ENCODE results near the gene PCDH8. TPM values are rescaled to one million over a fixed set of nuclear protein-coding genes. Genes with fewer than 3 reads are reported as not detected.

PCDH8 gene
- total RNA-seq, 6 experiments from 2014 or later = not detected

- no peaks in the 10 kb centered on the region for H3K9me3 ChIP-seq
- DNase-seq (no peak), ATAC-seq (no peak)
- intact Hi-C loops (cut with DNase I) = no loop called here
- no peak overlapping the region for H3K4me3 ChIP-seq
- peaks cover 7 to 52% of the 10 kb centered on the region in 2 donors for H3K27me3 ChIP-seq
- no peaks in the 10 kb centered on the region for H3K36me3 ChIP-seq
- peaks cover 0 to 19% (median 3%) of the 10 kb centered on the region in 4 donors for H3K4me1 ChIP-seq
- TF ChIP-seq POLR2A (IDR thresholded peaks at IDR 0.05) = no peak
- 8% methylated on average over 5 of the region's 5 CpGs for WGBS (ENCODE audit: insufficient coverage, low coverage, low lambda C conversion rate, missing lambda C conversion rate)
- no peak overlapping the region for H3K27ac ChIP-seq
These were observed 1.6 kb upstream of the PCDH8 start for GRCh38 chr13:52850072-52850395.

- Histone ChIP-seq H3K27me3 (peaks cover 7 to 57% of the 10 kb centered on the region in 2 donors), H3K4me1 (peaks cover 0 to 19% (median 3%) of the 10 kb centered on the region in 4 donors), H3K36me3 (no peaks in the 10 kb centered on the region), H3K9me3 (no peaks in the 10 kb centered on the region), H3K4me3 (no peak overlapping the region), H3K27ac (no peak overlapping the region)
- DNase-seq (no peak), ATAC-seq (no peak)
- WGBS (ENCODE audit: insufficient coverage, low coverage, low lambda C conversion rate, missing lambda C conversion rate) = 5% methylated on average over 24 of the region's 24 CpGs
- intact Hi-C loops (cut with DNase I) = no loop called here
- no peak for TF ChIP-seq POLR2A (IDR thresholded peaks at IDR 0.05)
These were observed 1.0 kb upstream of the PCDH8 start for GRCh38 chr13:52849291-52850071.

GRCh38 chr13:52847682-52848432, 583 bp downstream of the PCDH8 start:
- Histone ChIP-seq H3K36me3 (no peaks in the 10 kb centered on the region), H3K4me3 (no peak overlapping the region), H3K9me3 (no peaks in the 10 kb centered on the region), H3K27me3 (peaks cover 7 to 60% of the 10 kb centered on the region in 2 donors), H3K27ac (no peak overlapping the region), H3K4me1 (peaks cover 0 to 19% (median 3%) of the 10 kb centered on the region in 4 donors)
- ATAC-seq (no peak), DNase-seq (no peak)
- WGBS (ENCODE audit: insufficient coverage, low coverage, low lambda C conversion rate, missing lambda C conversion rate) = 13% methylated on average over 3 of the region's 75 CpGs
- TF ChIP-seq CTCF (IDR thresholded peaks at IDR 0.05) (no peak), POLR2A (IDR thresholded peaks at IDR 0.05) (no peak)
- intact Hi-C loops (cut with DNase I) = no loop called here

- Histone ChIP-seq H3K4me1 (peaks cover 0 to 19% (median 3%) of the 10 kb centered on the region in 4 donors), H3K27me3 (peaks cover 7 to 60% of the 10 kb centered on the region in 2 donors), H3K27ac (no peak overlapping the region), H3K36me3 (no peaks in the 10 kb centered on the region), H3K4me3 (no peak overlapping the region), H3K9me3 (no peaks in the 10 kb centered on the region)
- intact Hi-C loops (cut with DNase I) = no loop called here
- DNase-seq = no peak
- no peak for ATAC-seq
- 4% methylated on average over 20 of the region's 51 CpGs for WGBS (ENCODE audit: insufficient coverage, low coverage, low lambda C conversion rate, missing lambda C conversion rate)
- TF ChIP-seq POLR2A (IDR thresholded peaks at IDR 0.05) (no peak), CTCF (IDR thresholded peaks at IDR 0.05) (no peak)
These were observed 1.1 kb downstream of the PCDH8 start for GRCh38 chr13:52847322-52847681.

GRCh38 chr13:52846567-52847321, 1.7 kb downstream of the PCDH8 start:
- TF ChIP-seq POLR2A (IDR thresholded peaks at IDR 0.05) = no peak
- TF ChIP-seq CTCF (IDR thresholded peaks at IDR 0.05) = peak in 2 of 4 donors; percentile 17 to 38
- H3K4me3 ChIP-seq = no peak overlapping the region
- peak in 2 of 3 donors; percentile 31 to 57 for DNase-seq
- WGBS (ENCODE audit: insufficient coverage, low coverage, low lambda C conversion rate, missing lambda C conversion rate) = 4% methylated on average over 20 of the region's 100 CpGs
- intact Hi-C loops (cut with DNase I) = no loop called here
- peak in 2 of 4 donors; percentile 30 to 52 for ATAC-seq
- H3K36me3 ChIP-seq = no peaks in the 10 kb centered on the region
- H3K27ac ChIP-seq = no peak overlapping the region
- H3K9me3 ChIP-seq = no peaks in the 10 kb centered on the region
- peaks cover 0 to 19% (median under 1%) of the 10 kb centered on the region in 4 donors for H3K4me1 ChIP-seq
- H3K27me3 ChIP-seq = peaks cover 7 to 60% of the 10 kb centered on the region in 2 donors

All from right lobe of liver (tissue), 6 donors.